Fibroblast of lung (primary cell): Measurements from ENCODE around the gene RNF41.

ENCODE experiments used
- CTCF ChIP-seq, 2 donors: IDR thresholded peaks in 1 of 2; conservative IDR thresholded peaks in 1 of 2; 1 replicate in 1 of 2; 2 replicates in 1 of 2; pipeline ENCODE4 v1.5.1; 2011 to 2012; ENCODE audit warnings: low read length in 2 of 2, control low read depth in 1 of 2, inconsistent platforms in 1 of 2, low read depth in 1 of 2, mild to moderate bottlenecking in 1 of 2
- EZH2 ChIP-seq: IDR thresholded peaks from 2 replicates; pipeline ENCODE4 v1.5.1; 2012; ENCODE audit warnings: low read length, control low read depth, mild to moderate bottlenecking; ENCODE audit errors: missing control alignments

- TF ChIP-seq CTCF (conservative IDR thresholded peaks at IDR 0.05 in 1 of 2, IDR thresholded peaks at IDR 0.05 in 1 of 2; ENCODE audit: low read depth in 1 of 2, low read length in 2 of 2) (peak; percentile 49 to 61), EZH2 (no peak)
These were observed 49.3 kb upstream of the RNF41 start for GRCh38 chr12:56271031-56271430.
